GF-D8 (cell line): ENCODE data around the gene UTY.

ENCODE experiments used
- DNase-seq: peaks from one replicate; lab custom pipeline; 2025; lab: John Stamatoyannopoulos, UW

UTY gene

GRCh38 chrY:13479828-13480227 lies at the start of gene UTY:
TSS of gene UTY (minus strand) at chrY:13480033. CDS start at chrY:13479665, 368 bp downstream.
- DNase-seq, result peak; percentile 62

- DNase-seq, result no peak
These were observed 40.6 kb upstream of the UTY start for GRCh38 chrY:13520474-13520873.

- no peak for DNase-seq
These were observed 21.4 kb upstream of the UTY start for GRCh38 chrY:13501215-13501614.

- DNase-seq, result no peak
These were observed 13.9 kb upstream of the UTY start for GRCh38 chrY:13493737-13494136.

- no peak for DNase-seq
These were observed 12.6 kb upstream of the UTY start for GRCh38 chrY:13492408-13492807.

GRCh38 chrY:13488738-13489137 lies 8.9 kb upstream of the UTY start:
- DNase-seq, result no peak

- DNase-seq, result no peak
These were observed 617 bp downstream of the UTY start for GRCh38 chrY:13479121-13479711.

GRCh38 chrY:13478126-13478785 lies 1.6 kb downstream of the UTY start:
- peak; percentile 51 for DNase-seq

- DNase-seq, result no peak
These were observed 4.8 kb downstream of the UTY start for GRCh38 chrY:13474997-13475396.

- no peak for DNase-seq
These were observed 28.3 kb downstream of the UTY start for GRCh38 chrY:13451572-13451971.

- no peak for DNase-seq
These were observed 29.2 kb downstream of the UTY start for GRCh38 chrY:13450596-13451130.

GRCh38 chrY:13445566-13445965 lies 34.3 kb downstream of the UTY start:
- no peak for DNase-seq

GRCh38 chrY:13443146-13443545 lies 36.7 kb downstream of the UTY start:
- no peak for DNase-seq

GRCh38 chrY:13440811-13441210 lies 39.0 kb downstream of the UTY start:
- no peak for DNase-seq

- no peak for DNase-seq
These were observed 43.6 kb downstream of the UTY start for GRCh38 chrY:13435968-13436937.

GRCh38 chrY:13435206-13435967 lies 44.4 kb downstream of the UTY start:
- no peak for DNase-seq

GRCh38 chrY:13432293-13433025 lies 47.4 kb downstream of the UTY start:
- DNase-seq, result no peak

- DNase-seq, result no peak
These were observed 50.3 kb downstream of the UTY start for GRCh38 chrY:13429551-13429950.

- no peak for DNase-seq
These were observed 56.5 kb downstream of the UTY start for GRCh38 chrY:13423281-13423732.

GRCh38 chrY:13416869-13417661 lies 62.8 kb downstream of the UTY start:
- no peak for DNase-seq
